ENCODE results near the gene APBA1. TPM values are rescaled to one million over a fixed set of nuclear protein-coding genes. Genes with fewer than 3 reads are reported as not detected.

APBA1 gene
- total and polyA plus RNA-seq, 12 donors = 0.66 to 5.7 (median 2.5) TPM

DNA sequence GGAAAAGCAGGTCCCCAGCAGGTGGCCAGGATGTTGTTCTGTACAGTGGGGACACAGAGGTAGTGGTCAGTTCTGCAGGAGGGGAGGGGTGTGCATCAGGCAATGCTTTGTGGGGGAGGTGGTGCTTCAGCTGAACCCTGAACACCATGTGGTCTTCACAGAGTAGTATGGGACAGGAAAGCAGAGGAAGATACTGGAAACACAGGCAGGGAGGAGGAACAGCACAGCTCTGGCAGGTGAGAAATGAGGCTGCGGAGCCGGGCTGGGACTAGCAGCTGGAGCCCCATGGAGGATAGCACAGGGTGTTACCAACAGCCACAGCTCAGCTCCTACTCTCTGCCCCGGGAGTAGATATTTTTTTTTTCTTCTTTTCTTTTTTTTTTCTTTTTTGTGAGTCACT, 185.7 kb downstream of the APBA1 start:
- Histone ChIP-seq H3K27ac (no peak overlapping the region), H3K27me3 (no peaks in the 10 kb centered on the region), H3K36me3 (no peaks in the 10 kb centered on the region), H3K9me3 (peaks cover 0 to 12% (median 0%) of the 10 kb centered on the region in 11 donors), H3K4me1 (no peaks in the 10 kb centered on the region), H3K4me3 (no peak overlapping the region)
- WGBS, 2 donors = 75% methylated on average over 3 of the region's 3 CpGs
- intact Hi-C loops (cut with DNase I) = no loop called here
- TF ChIP-seq, protein P1, sequence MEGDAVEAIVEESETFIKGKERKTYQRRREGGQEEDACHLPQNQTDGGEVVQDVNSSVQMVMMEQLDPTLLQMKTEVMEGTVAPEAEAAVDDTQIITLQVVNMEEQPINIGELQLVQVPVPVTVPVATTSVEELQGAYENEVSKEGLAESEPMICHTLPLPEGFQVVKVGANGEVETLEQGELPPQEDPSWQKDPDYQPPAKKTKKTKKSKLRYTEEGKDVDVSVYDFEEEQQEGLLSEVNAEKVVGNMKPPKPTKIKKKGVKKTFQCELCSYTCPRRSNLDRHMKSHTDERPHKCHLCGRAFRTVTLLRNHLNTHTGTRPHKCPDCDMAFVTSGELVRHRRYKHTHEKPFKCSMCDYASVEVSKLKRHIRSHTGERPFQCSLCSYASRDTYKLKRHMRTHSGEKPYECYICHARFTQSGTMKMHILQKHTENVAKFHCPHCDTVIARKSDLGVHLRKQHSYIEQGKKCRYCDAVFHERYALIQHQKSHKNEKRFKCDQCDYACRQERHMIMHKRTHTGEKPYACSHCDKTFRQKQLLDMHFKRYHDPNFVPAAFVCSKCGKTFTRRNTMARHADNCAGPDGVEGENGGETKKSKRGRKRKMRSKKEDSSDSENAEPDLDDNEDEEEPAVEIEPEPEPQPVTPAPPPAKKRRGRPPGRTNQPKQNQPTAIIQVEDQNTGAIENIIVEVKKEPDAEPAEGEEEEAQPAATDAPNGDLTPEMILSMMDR (IDR thresholded peaks at IDR 0.05) = no peak
- DNase-seq (no peak), ATAC-seq (no peak)

DNA sequence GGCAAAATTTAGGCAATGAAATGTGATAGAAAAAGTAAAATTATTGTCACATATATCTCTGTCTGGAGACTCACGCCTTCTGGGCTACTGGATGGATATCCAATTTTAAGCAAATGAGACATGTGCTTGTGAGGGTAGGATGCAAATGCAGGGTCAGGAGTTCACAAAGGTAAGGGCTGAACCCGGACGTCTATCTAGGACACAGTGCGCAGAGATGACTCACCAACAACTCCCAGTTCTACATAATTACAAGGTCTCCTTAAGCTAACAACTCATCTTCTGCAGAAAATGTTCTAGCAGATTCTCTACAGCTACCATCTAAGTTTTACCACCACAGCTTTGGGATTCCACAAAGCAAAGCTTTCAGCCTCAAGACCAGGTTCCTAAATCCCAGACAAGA, 186.7 kb downstream of the APBA1 start:
- Histone ChIP-seq H3K36me3 (no peaks in the 10 kb centered on the region), H3K27ac (no peak overlapping the region), H3K9me3 (peaks cover 0 to 12% (median 0%) of the 10 kb centered on the region in 11 donors), H3K4me1 (no peaks in the 10 kb centered on the region), H3K4me3 (no peak overlapping the region), H3K27me3 (no peaks in the 10 kb centered on the region)
- TF ChIP-seq, protein P1 (IDR thresholded peaks at IDR 0.05) = no peak
- WGBS, 2 donors = 65 to 73% methylated on average over 4 of the region's 4 CpGs
- ATAC-seq (no peak), DNase-seq (no peak)
- intact Hi-C loops (cut with DNase I) = no loop called here

DNA sequence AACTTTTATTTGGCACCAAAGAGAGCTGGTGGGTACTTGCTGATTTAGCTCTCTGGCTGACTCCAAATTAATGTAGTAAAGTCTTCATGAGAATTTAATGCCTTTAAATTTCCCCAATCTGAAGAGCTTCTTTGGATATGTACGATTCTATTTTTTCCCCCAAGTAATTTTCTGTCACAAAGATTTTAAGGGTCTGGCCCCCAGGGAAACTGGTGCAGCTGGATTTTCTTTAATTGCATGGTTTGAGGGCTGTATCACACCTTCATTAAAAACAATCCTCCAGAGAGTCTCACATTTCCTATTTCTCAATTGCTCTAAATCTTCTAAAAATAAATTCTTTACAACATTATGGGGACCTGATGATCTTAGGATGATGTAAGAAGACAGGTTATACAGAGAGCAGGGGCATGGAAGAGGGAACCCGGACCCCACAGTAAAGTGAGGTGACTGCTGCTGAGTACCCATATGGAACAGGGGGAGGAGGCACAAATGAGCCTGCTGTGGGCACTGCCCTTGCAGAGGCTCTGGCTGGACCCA, 188.2 kb downstream of the APBA1 start:
- intact Hi-C loops (cut with DNase I) = no loop called here
- WGBS, 2 donors = 66 to 78% methylated on average over 2 of the region's 2 CpGs
- ATAC-seq = no peak

DNA sequence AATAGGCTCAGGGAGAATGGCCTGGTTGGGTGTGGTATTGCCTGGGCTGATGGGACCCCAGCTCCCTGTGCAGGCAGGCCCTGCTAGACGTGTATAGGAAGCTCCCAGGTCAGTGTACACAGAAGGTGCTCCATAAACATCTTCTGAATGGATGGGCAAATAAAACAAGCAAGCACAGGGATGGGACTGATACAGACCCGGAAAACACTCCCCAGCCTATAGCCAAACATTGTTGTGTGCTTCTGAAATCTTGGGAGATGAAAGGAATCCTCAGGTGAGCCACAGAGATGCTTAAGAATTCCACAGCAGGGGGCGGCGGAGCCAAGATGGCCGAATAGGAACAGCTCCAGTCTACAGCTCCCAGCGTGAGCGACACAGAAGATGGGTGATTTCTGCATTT, 195.4 kb downstream of the APBA1 start:
- intact Hi-C loops (cut with DNase I) = no loop called here
- no peak overlapping the region for H3K4me3 ChIP-seq
- 81 to 86% methylated on average over 7 of the region's 7 CpGs for WGBS, 2 donors
- DNase-seq (no peak), ATAC-seq (no peak)
- peaks cover 0 to 5% (median 0%) of the 10 kb centered on the region in 9 donors for H3K4me1 ChIP-seq
- TF ChIP-seq, protein P1 (IDR thresholded peaks at IDR 0.05) = no peak
- no peaks in the 10 kb centered on the region for H3K27me3 ChIP-seq
- H3K27ac ChIP-seq = no peak overlapping the region
- H3K9me3 ChIP-seq = no peaks in the 10 kb centered on the region
- no peaks in the 10 kb centered on the region for H3K36me3 ChIP-seq

More for the DNA sequence above, 188.2 kb downstream of the APBA1 start:
- TF ChIP-seq, protein P1 (IDR thresholded peaks at IDR 0.05) = no peak
- Histone ChIP-seq H3K27ac (no peak overlapping the region), H3K36me3 (no peaks in the 10 kb centered on the region), H3K9me3 (peaks cover 0 to 2% (median 0%) of the 10 kb centered on the region in 11 donors), H3K4me3 (no peak overlapping the region), H3K4me1 (no peaks in the 10 kb centered on the region), H3K27me3 (no peaks in the 10 kb centered on the region)
- no peak for DNase-seq
